K562 (cell line): Measurements from ENCODE around the gene SH2D5. TPM values are rescaled to one million over a fixed set of nuclear protein-coding genes. Genes with fewer than 3 reads are reported as not detected.

Experiments
- ATAC-seq: fragments of 200-7000 bp; cut with Tn5 transposase; 3 replicates; pipeline ENCODE4 v1.9.1; 2020; ENCODE audit warnings: moderate library complexity
- BruUV-seq: library from RNA; stranded (reverse); fragments of 400-500 nt; replicated peaks from 2 replicates; lab custom pipeline; 2021; lab: Mats Ljungman, UMichigan
- CTCF ChIA-PET: fragments of 300-600 bp; formaldehyde crosslinking; extraction: SDS; loops from one replicate; lab custom pipeline; 2021; ENCODE audit warnings: low intra/inter-chr PET ratio; lab: Yijun Ruan, JAX
- POLR2A ChIA-PET: fragments of 300-600, 350-650 bp; sonication (Branson Sonifier 250); formaldehyde crosslinking; extraction: SDS; loops from one replicate; lab custom pipeline; 2021; ENCODE audit warnings: antibody characterized with exemption, inconsistent platforms; lab: Yijun Ruan, JAX
- DNase-seq, 4 experiments: peaks; one replicate each; pipeline versions ENCODE4 v3.0.0 to v3.0.0-alpha.2; 2011 to 2018; ENCODE audit warnings: low spot score in 3 of 4, mixed read lengths in 3 of 4; ENCODE audit errors: extremely low read depth in 1 of 4
- FAIRE-seq: peaks from 2 replicates; lab custom pipeline; 2011; peaks lifted over from hg19 to GRCh38; lab: Jason Lieb, UNC
- H2AFZ ChIP-seq: 2 replicates; pipeline ENCODE4 v1.6.0; 2011; ENCODE audit warnings: low read depth, low read length, control low read depth, inconsistent platforms
- H3K27ac ChIP-seq: fragments of 200-600 bp; 3 replicates; pipeline ENCODE4 v1.8.0; 2011; ENCODE audit warnings: low read depth, mild to moderate bottlenecking, control low read depth, inconsistent platforms, low read length, moderate library complexity, mixed read lengths; ENCODE audit errors: extremely low read depth
- H3K27me3 ChIP-seq, 2 experiments: fragments of 300-600 bp in 1 of 2; 2 replicates in 1 of 2; 3 replicates in 1 of 2; pipeline versions ENCODE4 v1.6.0 to v1.8.0; 2011; ENCODE audit warnings: inconsistent platforms in 2 of 2, low read length in 2 of 2, mild to moderate bottlenecking in 1 of 2, mixed read lengths in 1 of 2, moderate library complexity in 1 of 2; ENCODE audit not compliant: control insufficient read depth in 2 of 2, insufficient read depth in 2 of 2
- H3K36me3 ChIP-seq: fragments of 300-600 bp; 3 replicates; pipeline ENCODE4 v1.8.0; 2011; ENCODE audit warnings: mild to moderate bottlenecking, low read length, inconsistent platforms; ENCODE audit not compliant: control insufficient read depth, insufficient read depth
- H3K4me1 ChIP-seq, 2 experiments: fragments of 200-600 bp in 1 of 2; replicated peaks in 1 of 2; 2 replicates in 1 of 2; 3 replicates in 1 of 2; pipeline versions ENCODE4 v1.5.1 to v1.8.0; 2011; ENCODE audit warnings: inconsistent platforms in 2 of 2, low read length in 2 of 2, mild to moderate bottlenecking in 1 of 2, mixed read lengths in 1 of 2, moderate library complexity in 1 of 2; ENCODE audit not compliant: control insufficient read depth in 2 of 2, insufficient read depth in 2 of 2
- H3K4me2 ChIP-seq: 2 replicates; pipeline ENCODE4 v1.6.1; 2011; ENCODE audit warnings: low read length, control low read depth, inconsistent platforms, mixed read lengths; ENCODE audit not compliant: insufficient read depth
- H3K4me3 ChIP-seq: fragments of 200-600 bp; sonication (generic), shearing (Covaris generic); 2 replicates; pipeline ENCODE4 v1.5.1; 2016; ENCODE audit warnings: control low read depth, inconsistent platforms
- H3K79me2 ChIP-seq: fragments of 200-600 bp; 3 replicates; pipeline ENCODE4 v1.8.0; 2011; ENCODE audit warnings: low read length, inconsistent platforms; ENCODE audit not compliant: control insufficient read depth, insufficient read depth
- H3K9ac ChIP-seq, 2 experiments: 2 replicates each; pipeline versions ENCODE4 v1.6.0 to v1.6.1; 2011; ENCODE audit warnings: low read depth in 2 of 2, low read length in 2 of 2, control low read depth in 1 of 2, inconsistent platforms in 1 of 2, mild to moderate bottlenecking in 1 of 2, mixed read lengths in 1 of 2; ENCODE audit not compliant: insufficient read depth in 1 of 2
- H3K9me1 ChIP-seq: one replicate; pipeline ENCODE4 v1.6.0; 2011; ENCODE audit warnings: inconsistent platforms, mild to moderate bottlenecking, low read length, moderate library complexity; ENCODE audit not compliant: control insufficient read depth, insufficient read depth
- H3K9me3 ChIP-seq: replicated peaks from 2 replicates; pipeline ENCODE4 v1.5.1; 2011; ENCODE audit warnings: low read depth, low read length, inconsistent platforms; ENCODE audit not compliant: control insufficient read depth, insufficient read depth
- H4K20me1 ChIP-seq: replicated peaks from 2 replicates; pipeline ENCODE4 v1.6.1; 2011; ENCODE audit warnings: low read length, inconsistent platforms, mixed read lengths; ENCODE audit not compliant: control insufficient read depth, insufficient read depth
- CHCHD3 ChIP-seq: fragments of 250-450 bp; sonication (Bioruptor Pico); IDR thresholded peaks from 2 replicates; pipeline ENCODE4 v2.1.2; 2022; ENCODE audit warnings: mild to moderate bottlenecking
- EHMT2 ChIP-seq: fragments of 450-650 bp; IDR thresholded peaks from 2 replicates; pipeline ENCODE4 v1.6.1; 2018; ENCODE audit warnings: antibody characterized with exemption
- EZH2 ChIP-seq: IDR thresholded peaks from 2 replicates; pipeline ENCODE4 v1.6.1; 2012; ENCODE audit warnings: low read depth, mild to moderate bottlenecking, inconsistent platforms, low read length, borderline replicate concordance
- HDAC6 ChIP-seq: IDR thresholded peaks from 2 replicates; pipeline ENCODE4 v1.6.1; 2012; ENCODE audit warnings: low read depth, mild to moderate bottlenecking, control low read depth, inconsistent platforms, low read length, moderate library complexity
- ILF3 ChIP-seq: fragments of 450-650 bp; IDR thresholded peaks from 2 replicates; pipeline ENCODE4 v1.6.1; 2018; ENCODE audit warnings: antibody characterized with exemption, mild to moderate bottlenecking, moderate library complexity, borderline replicate concordance
- ILK ChIP-seq: fragments of 450-650 bp; IDR thresholded peaks from 2 replicates; pipeline ENCODE4 v1.6.1; 2016; ENCODE audit warnings: missing genetic modification characterization, low read depth, mild to moderate bottlenecking, missing compliant biosample characterization, moderate library complexity, borderline replicate concordance
- MCM7 ChIP-seq, 2 experiments: fragments of 450-650 bp; IDR thresholded peaks; 2 replicates each; pipeline ENCODE4 v1.6.1; 2016 to 2018
- NBN ChIP-seq: fragments of 450-650 bp; IDR thresholded peaks from 2 replicates; pipeline ENCODE4 v1.6.1; 2016; ENCODE audit warnings: low read depth, mild to moderate bottlenecking
- NR2F6 ChIP-seq: fragments of 450-650 bp; formaldehyde crosslinking; IDR thresholded peaks from 2 replicates; pipeline ENCODE4 v1.4.0; 2020; ENCODE audit warnings: mild to moderate bottlenecking
- RBM25 ChIP-seq: fragments of 200-400 bp; formaldehyde crosslinking; IDR thresholded peaks from 2 replicates; pipeline ENCODE4 v1.6.1; 2018; ENCODE audit warnings: low read length, low read depth, moderate library complexity; ENCODE audit not compliant: severe bottlenecking
- RBM39 ChIP-seq: fragments of 200-400 bp; formaldehyde crosslinking; optimal IDR thresholded peaks from 2 replicates; pipeline ENCODE3; 2018; ENCODE audit warnings: low read depth, low read length
- SP1 ChIP-seq: sonication (generic); formaldehyde crosslinking; IDR thresholded peaks from 2 replicates; pipeline ENCODE4 v1.8.1; 2022; ENCODE audit warnings: mild to moderate bottlenecking, missing genetic modification reagents
- STAT6 ChIP-seq: sonication (generic); formaldehyde crosslinking; IDR thresholded peaks from 2 replicates; pipeline ENCODE4 v1.8.1; 2023; ENCODE audit warnings: mild to moderate bottlenecking, missing genetic modification reagents
- TCF3 ChIP-seq: sonication (generic); formaldehyde crosslinking; IDR thresholded peaks from 2 replicates; pipeline ENCODE4 v1.4.0; 2020; ENCODE audit warnings: mild to moderate bottlenecking, missing genetic modification reagents
- ZMIZ1 ChIP-seq, 2 experiments: fragments of 150-350 bp in 1 of 2; IDR thresholded peaks; 2 replicates each; pipeline ENCODE4 v1.6.1; 2012 to 2016; ENCODE audit warnings: low read depth in 2 of 2, low read length in 2 of 2, mild to moderate bottlenecking in 1 of 2, moderate library complexity in 1 of 2
- WGBS: fragments of 100-300 bp; shearing (Covaris generic); methylation state at CpG from one replicate; pipeline ENCODE4 v1.1.6; 2016; ENCODE audit warnings: low coverage, mixed read lengths; ENCODE audit not compliant: insufficient coverage; ENCODE audit errors: missing lambda C conversion rate; 5-methylcytosine and 5-hydroxymethylcytosine counted together
- in situ Hi-C: fragments of 300-500 bp; cut with MboI; formaldehyde crosslinking; loops from 4 replicates; pipeline ENCODE4 v1.15.0; 2018; ENCODE audit warnings: inconsistent platforms, mixed read lengths
- intact Hi-C: fragments of 100-400 bp; cut with micrococcal nuclease; formaldehyde crosslinking; loops from 2 replicates; pipeline ENCODE4 v1.14.2; 2022
- polyA plus RNA-seq, 8 experiments: library from polyadenylated mRNA; depleted of rRNA in 4 of 8; stranded (reverse) in 5 of 8; unstranded in 3 of 8; fragments of >200 nt; fragmentation: Nextera tagmentation in 2 of 8; fragmentation: Illumina TruSeq in 1 of 8; extraction: Ambion mirVana in 2 of 8; extraction: Trizol in 1 of 8; gene quantifications; 2 replicates each; pipeline versions ENCODE4 v1.2.1 to v1.2.3, GENCODE V29; 2011 to 2014; ENCODE audit warnings: inconsistent platforms in 1 of 8, missing spikeins in 1 of 8
- total RNA-seq, 7 experiments: library from RNA; depleted of rRNA in 6 of 7; stranded (reverse); fragments of >200 nt in 6 of 7; fragmentation: Illumina TruSeq in 2 of 7; extraction: Trizol in 2 of 7; gene quantifications; 2 replicates each; pipeline versions ENCODE4 v1.2.1 to v1.2.3, GENCODE V29; 2011 to 2021; ENCODE audit warnings: low replicate concordance in 1 of 7
- TF ChIP-seq, protein P1 (sequence below): fragments of 200-800 bp; sonication (Bioruptor generic); IDR thresholded peaks from 2 replicates; pipeline ENCODE4 v1.6.1; 2017; ENCODE audit warnings: missing genetic modification characterization, missing compliant biosample characterization

Gene SH2D5
- total and polyA plus RNA-seq, 9 of the 15 experiments (the other 6 are each of a cell fraction or from before 2014, with no cell fraction given), result 0.06 to 0.11 TPM; not detected in 7

DNA sequence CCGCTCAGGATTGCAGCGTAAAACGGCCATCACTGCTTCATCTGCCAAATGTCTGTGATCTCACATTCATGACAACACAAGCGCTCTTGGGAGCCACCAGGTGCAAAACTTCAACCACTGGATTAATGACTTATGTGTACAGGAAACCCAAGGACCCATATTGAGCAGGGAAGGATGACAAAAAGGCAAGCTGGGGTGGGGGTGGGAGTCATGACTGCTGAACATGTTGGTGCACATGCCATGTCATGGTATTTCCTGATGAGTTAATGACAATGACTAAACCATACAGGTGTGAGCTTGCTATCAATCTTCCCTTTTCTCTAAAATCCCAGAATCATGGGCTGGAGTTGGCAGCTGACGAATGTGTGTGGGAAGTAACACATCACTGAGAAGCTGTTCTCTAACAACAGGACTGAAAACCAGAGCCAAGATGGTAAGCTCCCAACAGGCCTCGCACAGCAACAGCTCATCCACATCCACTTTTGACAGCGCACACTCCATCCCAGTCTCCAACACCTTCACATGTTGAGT lies 3.1 kb upstream of the SH2D5 start:
- FAIRE-seq (no peak), ATAC-seq (no peak), DNase-seq (no peak)
- Histone ChIP-seq H3K36me3 (peaks cover 38% of the 10 kb centered on the region; the same call in 2 of the 3 replicates), H3K4me3 (no peak overlapping the region), H3K9ac (no peak overlapping the region), H3K79me2 (no peaks in the 10 kb centered on the region), H3K27ac (no peak overlapping the region), H3K27me3 (peaks cover 0 to 6% of the 10 kb centered on the region in 2 experiments; a peak in 2 of 5 replicates), H3K9me1 (peaks cover 8% of the 10 kb centered on the region), H3K4me2 (no peak overlapping the region), H4K20me1 (0 out of 2 replicates have a peak, but pooled peaks cover 8% of the 10 kb centered on the region), H3K9me3 (no peaks in the 10 kb centered on the region), H3K4me1 (peaks cover 12 to 23% of the 10 kb centered on the region in 2 experiments), H2AFZ (no peak overlapping the region)
- intact Hi-C loops (no loop called here), in situ Hi-C loops (no loop called here)
- CTCF ChIA-PET, result no interaction called here
- WGBS, result 81% methylated on average over 7 of the region's 7 CpGs
- POLR2A ChIA-PET, result no interaction called here
- BruUV-seq, result no TSS peak
- TF ChIP-seq, protein P1, sequence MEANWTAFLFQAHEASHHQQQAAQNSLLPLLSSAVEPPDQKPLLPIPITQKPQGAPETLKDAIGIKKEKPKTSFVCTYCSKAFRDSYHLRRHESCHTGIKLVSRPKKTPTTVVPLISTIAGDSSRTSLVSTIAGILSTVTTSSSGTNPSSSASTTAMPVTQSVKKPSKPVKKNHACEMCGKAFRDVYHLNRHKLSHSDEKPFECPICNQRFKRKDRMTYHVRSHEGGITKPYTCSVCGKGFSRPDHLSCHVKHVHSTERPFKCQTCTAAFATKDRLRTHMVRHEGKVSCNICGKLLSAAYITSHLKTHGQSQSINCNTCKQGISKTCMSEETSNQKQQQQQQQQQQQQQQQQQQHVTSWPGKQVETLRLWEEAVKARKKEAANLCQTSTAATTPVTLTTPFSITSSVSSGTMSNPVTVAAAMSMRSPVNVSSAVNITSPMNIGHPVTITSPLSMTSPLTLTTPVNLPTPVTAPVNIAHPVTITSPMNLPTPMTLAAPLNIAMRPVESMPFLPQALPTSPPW (CRISPR knock-in tag), result no peak
- TF ChIP-seq TCF3 (CRISPR knock-in tag) (no peak), ILF3 (no peak), NBN (no peak), MCM7 (IDR thresholded peaks at IDR 0.05) (no peak), STAT6 (no peak), EHMT2 (no peak), NR2F6 (CRISPR knock-in tag) (no peak), HDAC6 (no peak), ILK (tag) (no peak), ZMIZ1 (IDR thresholded peaks at IDR 0.05; ENCODE audit: low read depth in 2 of 2, low read length in 2 of 2) (no peak), SP1 (CRISPR knock-in tag) (no peak), EZH2 (no peak), RBM25 (no peak), RBM39 (no peak), CHCHD3 (CRISPR knock-in tag) (no peak)
